NCI-H2107 (cell line): ENCODE data around the gene SLC22A9.

Experiments used
- DNase-seq: peaks from one replicate; lab custom pipeline; 2025; lab: John Stamatoyannopoulos, UW

The SLC22A9 gene

DNA sequence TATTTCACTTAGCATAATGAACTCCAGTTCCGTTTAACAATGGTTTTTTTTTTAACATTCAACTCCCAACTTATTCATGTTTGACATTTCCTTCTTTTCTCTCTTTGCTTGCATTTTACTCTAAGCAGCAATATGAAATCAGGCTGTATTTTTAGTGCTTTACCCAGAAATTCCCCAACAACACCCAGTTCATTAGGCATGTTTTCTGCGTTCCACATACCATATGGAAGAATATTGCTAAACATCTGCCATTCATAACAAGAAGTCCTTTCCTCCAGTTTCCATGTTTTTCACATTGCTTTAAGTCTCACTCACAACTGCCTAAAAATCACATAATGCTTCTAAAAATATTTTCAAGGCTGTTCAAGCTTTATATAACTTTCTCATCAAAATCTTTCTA is 75.5 kb downstream of the SLC22A9 start:
- DNase-seq: no peak

DNA sequence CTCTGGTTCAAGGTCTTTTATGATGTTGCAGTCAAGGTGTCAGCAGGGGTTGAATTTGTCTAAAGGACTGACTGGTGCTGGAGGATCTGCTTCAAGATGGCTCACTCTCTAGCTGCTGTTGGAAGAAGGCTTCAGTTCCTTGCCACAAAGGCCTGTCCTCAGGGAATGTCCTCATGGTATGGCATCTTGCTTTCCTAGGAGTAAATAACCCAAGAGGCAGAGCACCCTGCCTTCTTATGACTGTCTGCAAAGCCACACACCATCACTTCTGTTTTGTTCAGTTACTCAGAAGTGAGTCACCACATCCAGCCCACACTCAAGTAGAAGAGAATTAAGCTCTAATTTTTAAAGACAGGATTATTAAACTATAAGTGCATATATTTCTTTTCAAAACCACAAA is 76.1 kb downstream of the SLC22A9 start:
- no peak for DNase-seq

DNA sequence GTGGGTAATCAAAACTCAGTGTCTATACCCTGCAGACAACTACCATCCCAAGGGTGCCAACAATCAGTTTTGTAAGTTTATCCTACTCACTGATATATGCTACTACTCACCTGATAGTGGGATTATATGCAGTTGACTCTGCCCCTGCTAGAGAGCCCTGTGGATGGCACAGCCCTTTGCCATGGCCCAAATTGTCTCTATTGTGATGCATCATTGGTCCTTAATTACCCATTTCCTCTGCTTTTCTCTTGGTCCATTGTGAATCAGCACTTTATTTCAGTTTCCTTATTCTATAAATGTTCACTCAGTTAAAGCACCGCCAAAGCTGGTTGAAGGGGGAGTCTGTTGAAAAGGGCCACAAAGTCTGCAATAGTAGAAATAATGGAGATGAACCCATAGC is 79.1 kb downstream of the SLC22A9 start:
- DNase-seq: no peak

DNA sequence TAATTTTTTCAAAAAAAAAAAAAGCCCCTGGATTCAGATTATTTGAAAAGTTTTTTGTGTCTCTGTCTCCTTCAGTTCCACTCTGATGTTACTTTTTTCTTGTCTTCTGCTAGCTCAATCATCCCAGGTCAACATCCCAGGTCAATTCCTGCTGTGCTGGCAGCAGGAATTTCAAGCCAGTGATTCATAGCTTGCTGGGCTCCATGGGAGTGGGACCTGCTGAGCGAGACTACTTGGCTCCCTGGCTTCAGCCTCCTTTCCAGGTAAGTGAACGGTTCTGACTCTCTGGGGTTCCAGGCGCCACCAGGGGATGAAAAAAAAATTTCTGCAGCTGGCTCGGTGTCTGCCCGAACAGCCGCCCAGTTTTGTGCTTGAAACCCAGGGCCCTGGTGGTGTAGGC is 90.0 kb downstream of the SLC22A9 start:
- no peak for DNase-seq
